ENCODE data around the gene HSPB9.

DNA sequence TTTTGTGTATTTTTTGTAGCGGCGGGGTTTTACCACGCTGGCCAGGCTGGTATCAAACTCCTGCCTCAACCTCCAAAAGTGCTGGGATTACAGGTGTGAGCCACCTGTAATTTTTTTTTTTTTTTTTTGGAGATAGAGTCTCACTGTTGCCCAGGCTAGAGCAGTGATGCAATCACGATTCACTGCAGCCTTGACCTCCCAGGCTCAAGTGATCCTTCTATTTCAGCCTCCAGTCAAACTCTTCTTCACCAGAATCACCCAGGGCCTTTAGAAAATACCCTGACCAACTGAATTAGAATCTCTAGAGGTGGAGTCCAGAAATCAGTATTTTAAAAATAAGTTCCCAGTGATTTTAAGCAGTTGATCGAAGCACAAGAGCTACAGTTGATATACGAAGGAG lies 12.5 kb downstream of the HSPB9 start:
- no peak for TF ChIP-seq CTCF (IDR thresholded peaks at IDR 0.05; ENCODE audit: insufficient read depth, low read length)
- TF ChIP-seq REST (IDR thresholded peaks at IDR 0.05; ENCODE audit: insufficient replicate concordance, low read depth) = no peak
